Transverse colon (tissue), 4 donors: ENCODE data around the gene CCDC73.

Experiments
- POLR2A ChIP-seq: fragments of 450-650 bp; IDR thresholded peaks from one replicate; pipeline ENCODE4 v1.6.1; 2016; ENCODE audit warnings: antibody characterized with exemption, mild to moderate bottlenecking, moderate library complexity
- POLR2AphosphoS5 ChIP-seq, 3 donors: sonication (generic); formaldehyde crosslinking; IDR thresholded peaks; one replicate each; pipeline ENCODE4 v1.6.1; 2016; ENCODE audit warnings: antibody characterized with exemption in 3 of 3
- TF ChIP-seq, protein P1 (sequence below), 5 experiments: fragments of 200-600 bp in 3 of 5; fragments of 450-650 bp in 2 of 5; sonication (generic) in 3 of 5; IDR thresholded peaks; 1 replicate in 2 of 5; 2 replicates in 3 of 5; pipeline ENCODE4 v1.5.1; 2016 to 2017; ENCODE audit warnings: antibody characterized with exemption in 5 of 5, inconsistent platforms in 3 of 5, mild to moderate bottlenecking in 2 of 5, moderate library complexity in 1 of 5

- no peak for TF ChIP-seq POLR2AphosphoS5 (IDR thresholded peaks at IDR 0.05)
- TF ChIP-seq, protein P1, sequence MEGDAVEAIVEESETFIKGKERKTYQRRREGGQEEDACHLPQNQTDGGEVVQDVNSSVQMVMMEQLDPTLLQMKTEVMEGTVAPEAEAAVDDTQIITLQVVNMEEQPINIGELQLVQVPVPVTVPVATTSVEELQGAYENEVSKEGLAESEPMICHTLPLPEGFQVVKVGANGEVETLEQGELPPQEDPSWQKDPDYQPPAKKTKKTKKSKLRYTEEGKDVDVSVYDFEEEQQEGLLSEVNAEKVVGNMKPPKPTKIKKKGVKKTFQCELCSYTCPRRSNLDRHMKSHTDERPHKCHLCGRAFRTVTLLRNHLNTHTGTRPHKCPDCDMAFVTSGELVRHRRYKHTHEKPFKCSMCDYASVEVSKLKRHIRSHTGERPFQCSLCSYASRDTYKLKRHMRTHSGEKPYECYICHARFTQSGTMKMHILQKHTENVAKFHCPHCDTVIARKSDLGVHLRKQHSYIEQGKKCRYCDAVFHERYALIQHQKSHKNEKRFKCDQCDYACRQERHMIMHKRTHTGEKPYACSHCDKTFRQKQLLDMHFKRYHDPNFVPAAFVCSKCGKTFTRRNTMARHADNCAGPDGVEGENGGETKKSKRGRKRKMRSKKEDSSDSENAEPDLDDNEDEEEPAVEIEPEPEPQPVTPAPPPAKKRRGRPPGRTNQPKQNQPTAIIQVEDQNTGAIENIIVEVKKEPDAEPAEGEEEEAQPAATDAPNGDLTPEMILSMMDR (IDR thresholded peaks at IDR 0.05) = no peak
- TF ChIP-seq POLR2A = no peak
Observed at GRCh38 chr11:32635819-32636218, 158.6 kb downstream of the CCDC73 start.
